Activated CD4-positive, alpha-beta memory T cell treated with anti-CD3 and anti-CD28 coated beads, Interleukin-2, amount 10 ng/mL, durations not matched to agents 7 days and 5 days (primary cell): ENCODE data around the gene MAP1LC3A. TPM values are rescaled to one million over a fixed set of nuclear protein-coding genes. Genes with fewer than 3 reads are reported as not detected.
"Not testable (repeated sequence)": the region's sequence is repeated elsewhere in the genome, so short reads cannot be mapped to it uniquely, and the experiment has no call there.

Source experiments
- CTCF ChIA-PET: fragments of 350-600 bp; sonication (Branson Sonifier 250); formaldehyde crosslinking; loops from one replicate; lab custom pipeline; 2021; ENCODE audit warnings: antibody characterized with exemption, inconsistent platforms; lab: Charles Lee
- POLR2A ChIA-PET: fragments of 350-600 bp; sonication (Branson Sonifier 250); formaldehyde crosslinking; loops from one replicate; lab custom pipeline; 2021; ENCODE audit warnings: antibody characterized with exemption; lab: Charles Lee
- DNase-seq: peaks from one replicate; pipeline ENCODE4 v3.0.0-alpha.2; 2020
- H3K27ac Mint-ChIP-seq: one replicate; pipeline ENCODE4 v1.8.0; 2021; ENCODE audit warnings: mild to moderate bottlenecking, mixed read lengths
- H3K27me3 Mint-ChIP-seq: one replicate; pipeline ENCODE4 v1.8.0; 2021; ENCODE audit warnings: mixed read lengths
- H3K36me3 Mint-ChIP-seq: one replicate; pipeline ENCODE4 v1.8.0; 2021; ENCODE audit warnings: low read depth, mixed read lengths
- H3K4me1 Mint-ChIP-seq: one replicate; pipeline ENCODE4 v1.8.0; 2021; ENCODE audit warnings: mixed read lengths
- H3K4me3 Mint-ChIP-seq: one replicate; pipeline ENCODE4 v1.8.0; 2021; ENCODE audit warnings: mild to moderate bottlenecking, mixed read lengths
- H3K9me3 Mint-ChIP-seq: one replicate; pipeline ENCODE4 v1.8.0; 2021; ENCODE audit warnings: mixed read lengths
- total RNA-seq, 2 experiments: library from RNA; stranded (reverse); gene quantifications; one replicate each; pipeline ENCODE4 v1.2.3, GENCODE V29; 2021

The MAP1LC3A gene
- 10 to 100 TPM in 1 of 2 experiments, 1 to 10 TPM in 1; 8.9 to 10.5 TPM for total RNA-seq

- H3K4me3 Mint-ChIP-seq = peak within 1 kb of the TSS; percentile 76
- peak within 1 kb of the TSS; percentile 58 for H3K27ac Mint-ChIP-seq
- ChIA-PET POLR2A (interaction anchor here (0.6 to 2.8 kb wide), 16 partner anchors 9 to 255 kb away, joined by 3 to 11 read pairs (median 5); partner anchors contain the start of genes AHCY, DYNLRB1, ITCH and PIGU), CTCF (interaction anchor here (0.5 to 1.8 kb wide), 5 partner anchors 20 to 1369 kb away, joined by 3 to 7 read pairs (median 5); no protein-coding TSS in a partner anchor)
- peak; percentile 95 for DNase-seq
- H3K36me3 Mint-ChIP-seq = no peaks in the 10 kb centered on the region
- H3K27me3 Mint-ChIP-seq = no peaks in the 10 kb centered on the region
- peaks cover 18% of the 10 kb centered on the region for H3K4me1 Mint-ChIP-seq
- no peaks in the 10 kb centered on the region for H3K9me3 Mint-ChIP-seq
Measured at GRCh38 chr20:34558320-34559218, at the start of gene MAP1LC3A. MAP1LC3A (plus strand) TSS chr20:34558718; CDS start chr20:34558869, 151 bp downstream.

- H3K36me3 Mint-ChIP-seq = peaks cover 22% of the 10 kb centered on the region
- CTCF ChIA-PET = no interaction called here
Measured at GRCh38 chr20:34510575-34510974, 47.9 kb upstream of the MAP1LC3A start.

GRCh38 chr20:34511891-34512265 is 46.6 kb upstream of the MAP1LC3A start:
- peaks cover 15% of the 10 kb centered on the region for H3K4me1 Mint-ChIP-seq
- no peak overlapping the region for H3K27ac Mint-ChIP-seq
- no peak overlapping the region for H3K4me3 Mint-ChIP-seq
- no peaks in the 10 kb centered on the region for H3K27me3 Mint-ChIP-seq
- no peak for DNase-seq
- H3K36me3 Mint-ChIP-seq = peaks cover 20% of the 10 kb centered on the region
- POLR2A ChIA-PET = no interaction called here
- CTCF ChIA-PET = interaction anchor here (1.5 kb wide), 1 partner anchor 199 kb away, joined by 5 read pairs; no protein-coding TSS in a partner anchor
- H3K9me3 Mint-ChIP-seq = no peaks in the 10 kb centered on the region

More at GRCh38 chr20:34510575-34510974, 47.9 kb upstream of the MAP1LC3A start:
- POLR2A ChIA-PET = no interaction called here
- Mint-ChIP-seq H3K4me1 (peaks cover 15% of the 10 kb centered on the region), H3K27ac (no peak overlapping the region), H3K4me3 (no peak overlapping the region), H3K9me3 (no peaks in the 10 kb centered on the region), H3K27me3 (no peaks in the 10 kb centered on the region)
- no peak for DNase-seq

GRCh38 chr20:34512266-34512954 is 46.1 kb upstream of the MAP1LC3A start:
- Mint-ChIP-seq H3K9me3 (no peaks in the 10 kb centered on the region), H3K27me3 (no peaks in the 10 kb centered on the region), H3K4me3 (no peak overlapping the region), H3K4me1 (peaks cover 15% of the 10 kb centered on the region), H3K27ac (no peak overlapping the region), H3K36me3 (peaks cover 20% of the 10 kb centered on the region)
- DNase-seq = no peak
- ChIA-PET CTCF (interaction anchor here (1.5 kb wide), 1 partner anchor 200 kb away, joined by 5 read pairs; no protein-coding TSS in a partner anchor), POLR2A (no interaction called here)

- Mint-ChIP-seq H3K4me3 (no peak overlapping the region), H3K27me3 (no peaks in the 10 kb centered on the region), H3K9me3 (no peaks in the 10 kb centered on the region), H3K4me1 (peaks cover 18% of the 10 kb centered on the region), H3K27ac (no peak overlapping the region), H3K36me3 (peaks cover 18% of the 10 kb centered on the region)
- no peak for DNase-seq
- ChIA-PET CTCF (interaction anchor here (1.5 kb wide), 1 partner anchor 200 kb away, joined by 5 read pairs; no protein-coding TSS in a partner anchor), POLR2A (no interaction called here)
Measured at GRCh38 chr20:34512955-34513419, 45.5 kb upstream of the MAP1LC3A start.

GRCh38 chr20:34514034-34514433 is 44.5 kb upstream of the MAP1LC3A start:
- CTCF ChIA-PET = interaction anchor here (5.8 kb wide), 1 partner anchor 201 kb away, joined by 109 read pairs; no protein-coding TSS in a partner anchor

GRCh38 chr20:34514897-34515483 is 43.5 kb upstream of the MAP1LC3A start:
- no peak for DNase-seq
- H3K9me3 Mint-ChIP-seq = no peaks in the 10 kb centered on the region
- peak overlapping the region; percentile 95 for H3K27ac Mint-ChIP-seq
- H3K36me3 Mint-ChIP-seq = peaks cover 20% of the 10 kb centered on the region
- H3K4me1 Mint-ChIP-seq = peaks cover 29% of the 10 kb centered on the region
- peak overlapping the region; percentile 97 for H3K4me3 Mint-ChIP-seq
- CTCF ChIA-PET = interaction anchor here (0.7 to 5.8 kb wide), 8 partner anchors 23 to 255 kb away, joined by 3 to 109 read pairs (median 10); partner anchors contain the start of genes AHCY and ITCH
- no peaks in the 10 kb centered on the region for H3K27me3 Mint-ChIP-seq
- POLR2A ChIA-PET = interaction anchor here (1.0 to 4.1 kb wide), 12 partner anchors 9 to 1228 kb away, joined by 3 to 39 read pairs (median 4); partner anchors contain the start of genes AHCY, ITCH, PIGU and RBM39

More at GRCh38 chr20:34514034-34514433, 44.5 kb upstream of the MAP1LC3A start:
- Mint-ChIP-seq H3K36me3 (peaks cover 19% of the 10 kb centered on the region), H3K4me1 (peaks cover 27% of the 10 kb centered on the region)
- DNase-seq, H3K27me3 Mint-ChIP-seq, H3K9me3 Mint-ChIP-seq, H3K4me3 Mint-ChIP-seq, H3K27ac Mint-ChIP-seq: not testable (repeated sequence)
- POLR2A ChIA-PET = interaction anchor here (4.1 kb wide), 1 partner anchor 151 kb away, joined by 39 read pairs; the partner anchor contains the start of gene ITCH

GRCh38 chr20:34515484-34516246 is 42.9 kb upstream of the MAP1LC3A start:
- peak; percentile 79 for DNase-seq
- Mint-ChIP-seq H3K4me1 (peaks cover 31% of the 10 kb centered on the region), H3K9me3 (no peaks in the 10 kb centered on the region), H3K27me3 (no peaks in the 10 kb centered on the region), H3K36me3 (peaks cover 22% of the 10 kb centered on the region), H3K4me3 (peak overlapping the region; percentile 97), H3K27ac (peak overlapping the region; percentile 95)
- ChIA-PET CTCF (interaction anchor here (0.6 to 5.8 kb wide), 12 partner anchors 17 to 1148 kb away, joined by 3 to 109 read pairs (median 4); partner anchors contain the start of genes AHCY and ITCH), POLR2A (interaction anchor here (0.6 to 4.1 kb wide), 28 partner anchors 8 to 1227 kb away, joined by 3 to 39 read pairs (median 4); partner anchors contain the start of genes AHCY, EIF2S2, ITCH and MAP1LC3A)

GRCh38 chr20:34516247-34517113 is 42.0 kb upstream of the MAP1LC3A start, which contains the start of gene DYNLRB1:
DYNLRB1 (plus strand) TSS chr20:34516422; CDS start chr20:34516459, 37 bp downstream.
- CTCF ChIA-PET = interaction anchor here (0.6 to 5.8 kb wide), 14 partner anchors 16 to 1148 kb away, joined by 3 to 109 read pairs (median 6); partner anchors contain the start of genes AHCY and ITCH
- peaks cover 37% of the 10 kb centered on the region for H3K4me1 Mint-ChIP-seq
- H3K4me3 Mint-ChIP-seq = peak within 1 kb of the TSS; percentile 97
- peaks cover 22% of the 10 kb centered on the region for H3K36me3 Mint-ChIP-seq
- peak; percentile 95 for DNase-seq
- no peaks in the 10 kb centered on the region for H3K9me3 Mint-ChIP-seq
- H3K27ac Mint-ChIP-seq = peak within 1 kb of the TSS; percentile 95
- POLR2A ChIA-PET = interaction anchor here (0.6 to 4.1 kb wide), 33 partner anchors 9 to 1226 kb away, joined by 3 to 39 read pairs (median 4); partner anchors contain the start of genes AHCY, EIF2S2, ITCH and MAP1LC3A
- H3K27me3 Mint-ChIP-seq = no peaks in the 10 kb centered on the region

- ChIA-PET CTCF (interaction anchor here (1.0 to 5.8 kb wide), 10 partner anchors 15 to 326 kb away, joined by 3 to 109 read pairs (median 6); partner anchors contain the start of genes AHCY and ITCH), POLR2A (interaction anchor here (0.8 to 4.1 kb wide), 23 partner anchors 8 to 405 kb away, joined by 3 to 39 read pairs (median 4); partner anchors contain the start of genes AHCY, EIF2S2, ITCH and MAP1LC3A)
- peaks cover 40% of the 10 kb centered on the region for H3K4me1 Mint-ChIP-seq
- H3K9me3 Mint-ChIP-seq = no peaks in the 10 kb centered on the region
- H3K4me3 Mint-ChIP-seq = peak overlapping the region; percentile 97
- H3K27me3 Mint-ChIP-seq = no peaks in the 10 kb centered on the region
- H3K27ac Mint-ChIP-seq = peak overlapping the region; percentile 95
- peaks cover 23% of the 10 kb centered on the region for H3K36me3 Mint-ChIP-seq
- no peak for DNase-seq
Measured at GRCh38 chr20:34517114-34517505, 41.4 kb upstream of the MAP1LC3A start.
